Stimulated activated CD4-positive, alpha-beta T cell treated with anti-CD3 and anti-CD28 coated beads, Interleukin-15, amount 100 ng/mL, for 48 hours (primary cell): Measurements from ENCODE around the gene POLR1B.
"Not testable (repeated sequence)": the region's sequence is repeated elsewhere in the genome, so short reads cannot be mapped to it uniquely, and the experiment has no call there.

Source experiments
- DNase-seq, 2 donors: peaks; one replicate each; pipeline ENCODE4 v3.0.0-alpha.2; 2020; ENCODE audit warnings: low read depth in 2 of 2

Gene POLR1B

DNA sequence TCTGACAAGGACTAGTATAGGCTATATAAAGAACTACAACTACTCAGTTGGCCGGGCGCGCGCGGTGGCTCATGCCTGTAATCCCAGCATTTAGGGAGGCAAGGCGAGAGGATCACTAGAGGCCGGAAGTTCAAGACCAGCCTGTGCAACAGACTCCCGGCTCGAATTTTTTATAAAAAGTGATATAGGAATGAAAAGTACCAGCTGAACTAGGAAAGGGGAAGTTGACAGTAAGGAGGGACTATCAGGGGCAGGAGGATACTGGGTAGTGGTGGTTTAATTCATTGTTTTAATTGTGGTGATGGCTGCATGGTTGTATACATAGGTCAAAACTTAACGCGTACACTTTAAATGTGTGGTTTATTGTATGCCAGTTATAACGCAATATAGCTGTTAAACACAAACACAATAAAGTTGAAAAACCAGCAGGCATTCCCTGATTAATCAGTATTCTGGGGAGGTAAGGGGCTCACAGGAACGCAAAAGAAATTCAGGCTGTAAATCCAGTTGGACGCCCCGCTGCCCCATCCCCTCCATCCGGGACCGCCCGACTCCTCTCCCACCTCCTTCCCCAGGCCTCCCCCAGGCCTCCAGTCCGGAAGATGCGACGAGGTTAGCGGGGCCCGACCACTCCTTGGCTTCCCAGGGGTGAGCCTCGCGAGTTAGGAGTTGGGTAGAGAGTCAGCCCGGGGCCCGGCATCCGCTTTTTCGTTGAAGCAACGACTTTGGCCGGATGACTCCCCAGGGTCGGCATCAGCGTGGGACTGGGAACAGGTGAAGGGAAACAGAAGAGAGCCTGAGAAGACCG, 746 bp upstream of the POLR1B start:
- peak; percentile 45 to 52 for DNase-seq

DNA sequence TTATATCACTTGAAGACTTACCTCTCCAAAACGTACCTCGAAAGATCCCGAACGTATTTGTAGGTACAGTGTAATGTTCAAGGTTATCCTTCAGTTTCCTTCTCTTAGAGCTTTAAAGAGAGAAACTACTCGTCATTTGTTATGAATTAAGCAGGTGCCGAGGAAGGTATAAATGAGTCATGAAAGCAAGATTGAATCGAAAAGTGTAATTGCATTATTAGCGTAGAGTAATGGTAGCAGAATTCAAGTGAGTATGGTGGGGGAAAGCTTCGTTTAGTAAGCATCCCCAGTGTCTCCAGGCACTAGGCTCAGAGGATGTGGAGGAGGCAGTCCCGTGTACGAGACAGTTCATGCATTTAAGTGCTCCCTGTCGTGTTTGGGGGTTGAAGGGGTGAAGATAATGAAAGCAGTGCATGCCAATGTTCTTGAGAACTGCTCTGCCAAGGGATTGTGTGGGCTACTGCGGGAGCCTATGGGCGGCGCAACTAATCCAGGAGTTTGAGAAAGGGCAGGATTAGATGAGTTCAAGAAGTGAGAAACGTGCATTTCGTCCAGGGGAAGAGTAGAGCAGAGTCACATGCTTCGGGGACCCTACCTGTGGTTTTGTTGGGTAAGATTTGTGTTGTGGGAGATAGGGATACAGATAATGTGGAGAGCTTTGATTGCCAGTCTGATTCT, 858 bp downstream of the POLR1B start:
- DNase-seq = no peak

DNA sequence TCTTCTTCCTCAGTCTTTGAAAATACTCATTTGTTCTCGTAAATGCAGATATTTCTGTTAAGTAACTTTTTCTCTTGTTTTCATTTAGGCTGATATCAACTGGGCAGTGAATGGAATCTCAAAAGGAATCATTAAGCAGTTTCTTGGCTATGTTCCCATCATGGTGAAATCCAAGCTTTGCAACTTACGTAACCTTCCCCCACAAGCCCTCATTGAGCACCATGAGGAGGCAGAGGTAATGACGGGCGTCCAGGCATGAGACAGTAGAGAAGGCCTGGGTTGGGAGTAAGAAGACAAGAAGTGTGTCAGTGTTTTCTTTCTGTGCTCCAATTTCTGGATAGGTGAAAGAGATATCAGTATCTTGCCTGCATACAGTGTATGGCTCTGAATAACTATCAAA, 5.1 kb downstream of the POLR1B start:
- no peak for DNase-seq

DNA sequence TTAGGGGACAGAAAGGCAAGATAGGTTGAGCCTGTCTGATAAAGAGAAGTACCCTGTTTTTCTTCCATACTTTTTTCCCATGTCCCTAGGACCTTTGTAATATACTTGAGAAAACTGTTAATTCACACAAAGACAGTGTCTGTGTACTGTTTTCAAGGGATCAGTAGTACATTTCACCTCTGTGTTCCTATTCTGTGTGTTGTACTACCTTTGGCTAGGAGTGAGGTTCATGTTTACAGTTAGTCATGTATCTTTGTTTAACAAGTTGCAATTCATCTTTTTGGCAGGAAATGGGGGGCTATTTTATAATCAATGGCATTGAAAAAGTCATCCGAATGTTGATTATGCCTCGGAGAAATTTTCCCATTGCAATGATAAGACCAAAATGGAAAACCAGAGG, 6.7 kb downstream of the POLR1B start:
- DNase-seq = no peak

DNA sequence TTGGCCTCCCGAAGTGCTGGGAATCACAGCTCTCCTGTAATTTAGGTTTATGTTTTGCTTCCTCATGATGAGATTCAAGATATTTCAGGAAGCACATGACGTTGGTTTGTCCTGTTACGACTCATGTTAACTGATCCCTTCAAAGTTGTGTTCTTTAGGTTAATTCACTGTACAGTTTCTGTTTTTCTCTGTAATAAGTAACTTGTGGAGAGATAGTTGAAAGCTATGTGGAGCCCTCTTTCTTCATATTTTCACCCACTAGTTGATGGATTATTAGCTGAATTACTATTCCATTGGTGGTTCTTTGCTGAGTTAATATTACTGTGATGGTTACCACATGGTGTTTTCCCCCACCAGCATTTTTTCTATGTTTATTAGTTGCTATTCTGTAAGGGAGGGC, 23.8 kb downstream of the POLR1B start:
- DNase-seq = no peak

DNA sequence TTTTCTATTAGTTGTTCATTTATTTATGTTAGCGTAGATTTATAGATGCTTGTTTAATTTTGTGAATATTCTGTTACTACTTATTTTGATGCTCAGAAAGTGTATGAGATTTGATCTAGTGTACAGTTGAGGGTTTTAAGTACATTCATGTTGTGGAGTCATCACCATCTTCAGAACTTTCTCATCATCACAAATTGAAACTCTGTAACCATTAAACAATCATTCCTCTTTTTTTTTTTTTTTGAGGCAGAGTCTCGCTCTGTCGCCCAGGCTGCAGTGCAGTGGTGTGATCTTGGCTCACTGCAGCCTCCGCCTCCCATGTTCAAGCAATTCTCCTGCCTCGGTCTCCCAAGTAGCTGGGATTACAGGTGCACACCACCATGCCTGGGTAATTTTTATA, 24.2 kb downstream of the POLR1B start:
- DNase-seq = not testable (repeated sequence)

DNA sequence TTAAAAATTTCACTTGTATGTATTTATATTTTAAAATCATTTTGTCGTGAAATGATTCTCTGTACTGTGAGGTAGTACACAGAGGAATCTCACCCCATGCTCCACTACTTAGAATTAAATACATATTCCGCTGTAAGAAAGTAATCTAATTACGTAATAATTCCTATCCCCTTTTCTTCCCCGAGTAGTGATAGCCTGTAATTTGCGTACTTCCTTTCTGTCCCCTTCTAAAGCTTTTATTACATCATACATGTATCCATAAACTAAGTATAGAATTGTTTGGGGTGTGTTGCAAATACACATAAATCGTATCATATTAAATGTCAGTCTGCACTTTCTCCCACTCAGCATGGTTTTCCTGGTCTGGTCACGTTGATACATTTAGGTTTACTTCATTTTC, 29.7 kb downstream of the POLR1B start:
- DNase-seq = no peak

DNA sequence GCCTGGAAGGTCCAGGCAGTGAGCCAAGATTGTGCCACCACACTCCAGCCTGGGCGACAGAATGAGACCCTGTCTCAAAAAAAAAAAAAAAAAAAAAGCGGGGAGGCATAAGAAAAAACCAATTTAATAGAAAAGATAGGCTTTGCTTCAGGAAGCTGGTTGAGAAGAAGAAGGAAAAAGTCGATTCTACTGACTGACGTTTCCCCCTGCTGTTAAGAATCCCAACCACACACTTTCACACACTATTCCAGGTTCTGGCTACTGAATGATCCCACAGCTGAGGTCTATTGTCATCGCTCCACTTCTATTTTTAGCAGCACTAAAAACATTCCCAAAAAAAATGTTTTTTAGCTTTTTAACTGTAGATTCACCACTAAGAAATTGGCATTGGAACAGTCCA, 35.5 kb downstream of the POLR1B start:
- DNase-seq = no peak

DNA sequence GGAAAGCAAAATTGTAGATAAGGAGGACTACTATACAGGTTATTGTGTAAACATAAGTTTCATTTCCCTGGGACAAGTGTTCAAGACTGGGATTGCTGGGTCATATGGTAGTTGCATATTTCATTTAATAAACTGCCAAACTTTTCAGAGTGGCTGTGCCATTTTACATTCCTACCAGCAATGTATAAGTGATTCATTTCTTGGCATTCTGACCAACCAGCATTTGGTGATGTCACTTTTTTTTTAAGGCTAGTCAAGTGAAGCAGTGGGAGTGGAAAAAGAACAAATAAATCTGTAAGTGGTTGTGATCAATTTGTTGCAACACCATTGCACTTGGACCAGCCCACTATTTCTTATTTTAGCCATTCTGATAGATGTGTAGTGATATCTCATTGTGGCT, 37.0 kb downstream of the POLR1B start:
- DNase-seq = no peak

DNA sequence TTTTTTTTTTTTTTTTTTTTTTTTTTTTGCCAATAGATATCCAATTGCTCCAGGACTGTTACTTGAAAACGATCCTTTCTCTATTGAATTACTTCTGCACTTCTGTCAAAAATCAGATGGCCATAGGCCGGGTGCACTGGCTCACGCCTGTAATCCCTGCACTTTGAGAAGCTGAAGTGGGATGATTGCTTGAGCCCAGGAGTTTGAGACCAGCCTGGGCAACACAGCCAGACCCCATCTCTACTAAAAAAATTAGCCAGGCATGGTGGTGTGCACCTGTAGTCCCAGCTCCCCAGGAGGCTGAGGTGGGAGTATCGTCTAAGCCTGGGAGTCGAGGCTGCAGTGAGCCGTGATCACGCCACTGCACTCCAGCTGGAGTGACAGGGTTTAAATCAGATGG, 37.8 kb downstream of the POLR1B start:
- no peak for DNase-seq

DNA sequence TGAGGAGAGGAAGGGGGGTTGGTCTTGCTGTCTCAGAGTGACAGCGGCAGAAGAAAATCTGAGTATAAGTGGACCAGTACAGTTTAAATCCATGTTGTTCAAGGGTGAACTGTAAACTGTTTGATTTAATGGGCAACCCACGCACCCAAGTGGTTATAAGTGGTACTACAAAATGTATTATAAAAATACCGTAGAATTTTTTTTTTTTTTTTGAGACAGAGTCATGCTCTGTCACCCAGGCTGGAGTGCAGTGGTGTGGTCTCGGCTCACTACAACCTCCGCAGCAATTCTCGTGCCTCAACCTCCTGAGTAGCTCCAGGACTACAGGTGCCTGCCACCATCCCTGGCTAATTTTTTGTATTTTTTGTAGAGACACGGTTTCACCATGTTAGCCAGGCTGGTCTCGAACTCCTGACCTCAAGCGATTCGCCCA, 40.1 kb downstream of the POLR1B start:
- DNase-seq = peak in 1 of 2 donors; percentile 19

DNA sequence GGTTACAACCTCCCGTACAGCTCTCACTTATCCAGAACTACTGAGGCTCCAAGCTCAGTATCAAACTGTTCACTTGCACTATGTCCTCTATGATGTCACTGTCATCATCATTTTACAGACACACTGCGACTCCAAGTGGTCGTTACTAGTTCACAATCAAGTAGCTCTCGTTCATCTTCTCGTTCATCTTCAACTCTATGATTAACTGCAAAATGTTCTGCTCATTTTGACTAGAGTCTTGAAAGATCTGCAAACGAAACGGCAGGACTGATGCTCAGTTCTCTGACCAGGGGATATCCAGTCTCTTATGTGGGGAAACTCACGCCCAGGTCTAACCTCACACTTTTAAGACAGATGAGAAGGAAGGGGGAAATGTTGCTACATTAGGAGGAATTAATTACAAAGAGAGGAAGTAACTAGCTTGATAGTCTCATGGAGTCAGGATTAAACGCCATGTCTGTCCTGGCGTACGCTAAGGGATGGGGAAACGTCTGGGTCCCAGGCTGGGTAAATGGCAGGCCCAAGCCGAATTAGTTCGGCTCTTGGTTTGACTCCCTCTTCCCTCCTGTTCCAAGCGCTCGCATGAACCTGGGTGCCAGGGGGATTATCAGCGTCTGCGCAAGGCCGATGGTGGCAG, 41.4 kb downstream of the POLR1B start:
- DNase-seq = no peak

DNA sequence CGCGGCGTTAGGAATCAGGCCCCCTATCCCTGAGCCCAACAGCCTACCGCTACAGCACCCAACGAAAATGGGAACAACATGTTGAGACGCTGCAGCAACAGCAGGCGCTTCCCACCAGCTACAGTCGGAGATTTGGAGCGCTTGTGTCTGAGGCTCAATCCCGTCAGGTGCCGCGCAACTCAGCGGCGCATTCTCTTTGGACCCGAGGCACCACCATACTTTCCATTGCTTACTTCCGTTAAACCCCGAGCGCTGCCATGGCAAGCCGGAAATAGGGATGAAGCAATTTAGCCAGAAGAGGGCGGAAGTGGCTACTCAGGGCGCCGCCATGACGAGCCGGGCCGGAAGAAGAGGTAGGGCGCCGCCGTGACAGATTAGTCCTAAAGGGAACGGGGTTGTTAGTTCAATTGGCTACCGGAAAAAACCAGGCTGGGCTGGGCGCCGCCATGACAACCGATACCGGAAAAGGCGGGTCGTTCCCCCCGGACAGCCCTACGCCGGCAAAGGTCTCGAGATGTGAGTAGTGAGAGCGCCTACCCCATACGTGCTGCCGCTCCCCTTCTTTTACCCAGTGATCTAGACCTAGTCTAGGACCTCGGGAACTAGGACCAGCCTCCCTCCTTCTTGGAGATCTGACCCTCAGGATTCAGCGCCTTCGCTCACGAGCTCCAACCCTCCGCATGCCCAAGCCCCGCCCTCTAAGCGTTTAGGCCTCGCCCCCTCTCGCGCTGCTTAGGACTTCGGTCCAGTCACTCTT, 42.0 kb downstream of the POLR1B start, which contains the start of gene CHCHD5:
CHCHD5 (plus strand) TSS at position 476 of the 757 bp plus-strand sequence; CDS start at position 515, 39 bp downstream.
- DNase-seq = peak; percentile 86 to 93

DNA sequence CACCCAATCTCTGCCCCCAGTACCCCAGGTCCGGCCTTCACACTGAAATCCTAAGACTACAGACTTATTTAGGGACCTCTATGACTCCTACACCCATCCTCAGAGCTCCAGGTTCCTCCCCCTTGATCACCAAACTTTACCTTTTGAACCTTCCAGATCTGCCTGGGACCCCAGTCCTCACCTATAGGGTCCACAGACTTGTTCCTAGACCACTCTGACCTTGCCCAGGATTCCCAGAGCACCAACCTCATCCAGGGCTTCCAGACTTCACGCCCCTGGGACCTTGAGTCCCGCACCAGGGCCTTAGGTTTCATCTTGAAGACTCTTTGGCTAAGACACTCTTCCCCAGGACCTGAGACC, 42.6 kb downstream of the POLR1B start:
- no peak for DNase-seq

DNA sequence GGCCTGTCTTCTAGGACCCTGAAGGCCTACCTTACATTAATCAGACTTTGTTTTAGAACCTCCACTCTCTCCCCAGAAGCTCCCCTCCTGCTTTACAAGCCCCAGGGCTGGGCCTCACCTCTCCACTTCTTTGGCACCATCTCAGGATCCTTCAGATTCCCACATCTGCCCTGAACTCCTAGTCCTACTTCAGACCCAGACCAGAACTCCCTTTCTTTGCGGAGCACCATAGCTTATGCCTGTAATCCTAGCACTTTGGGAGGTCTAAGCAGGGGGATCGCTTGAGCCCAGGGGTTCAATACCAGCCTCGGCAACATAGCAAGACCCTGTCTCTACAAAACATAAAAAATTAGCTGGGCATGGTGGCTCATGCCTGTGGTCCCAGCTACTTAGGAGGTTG, 43.1 kb downstream of the POLR1B start:
- DNase-seq = no peak

DNA sequence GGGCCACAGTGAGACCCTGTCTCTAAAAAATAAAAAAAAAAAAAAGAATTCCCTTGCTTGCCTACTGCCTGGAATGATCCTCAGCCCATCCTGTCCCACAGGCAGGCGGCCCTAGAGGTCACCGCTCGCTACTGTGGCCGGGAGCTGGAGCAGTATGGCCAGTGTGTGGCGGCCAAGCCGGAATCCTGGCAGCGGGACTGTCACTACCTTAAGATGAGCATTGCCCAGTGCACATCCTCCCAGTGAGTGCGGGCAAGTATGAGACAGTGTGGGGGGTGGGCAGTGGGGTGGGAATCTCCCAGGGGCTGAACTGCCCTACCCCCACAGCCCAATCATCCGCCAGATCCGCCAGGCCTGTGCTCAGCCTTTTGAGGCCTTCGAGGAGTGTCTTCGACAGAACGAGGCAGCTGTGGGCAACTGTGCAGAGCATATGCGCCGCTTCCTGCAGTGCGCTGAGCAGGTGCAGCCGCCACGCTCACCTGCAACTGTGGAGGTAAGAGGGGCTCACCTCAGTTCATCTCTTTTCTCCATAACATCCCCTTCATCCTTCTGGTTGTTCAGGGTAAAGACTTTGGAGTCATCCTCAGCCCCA, 43.7 kb downstream of the POLR1B start:
- no peak for DNase-seq

DNA sequence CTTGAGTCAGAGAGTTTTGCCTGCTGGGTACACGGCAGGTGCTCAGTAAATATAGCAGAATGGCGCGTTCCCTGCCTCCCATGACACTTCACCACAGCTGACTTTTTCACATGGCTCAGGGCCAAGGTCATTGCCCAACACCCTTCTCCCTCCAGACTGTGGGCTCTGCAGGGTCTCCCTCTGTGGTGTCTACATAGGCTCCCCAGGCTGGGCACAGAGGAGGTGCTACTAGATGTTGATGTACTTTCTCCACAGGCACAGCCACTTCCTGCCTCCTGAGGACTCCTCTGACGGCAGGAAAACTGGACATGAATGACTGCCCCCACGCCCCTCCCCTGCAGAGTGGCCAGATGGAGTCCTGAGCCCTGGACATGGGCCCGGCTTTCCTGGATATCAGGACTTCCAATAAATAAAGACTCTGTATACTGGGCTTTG, 46.4 kb downstream of the POLR1B start:
- no peak for DNase-seq

DNA sequence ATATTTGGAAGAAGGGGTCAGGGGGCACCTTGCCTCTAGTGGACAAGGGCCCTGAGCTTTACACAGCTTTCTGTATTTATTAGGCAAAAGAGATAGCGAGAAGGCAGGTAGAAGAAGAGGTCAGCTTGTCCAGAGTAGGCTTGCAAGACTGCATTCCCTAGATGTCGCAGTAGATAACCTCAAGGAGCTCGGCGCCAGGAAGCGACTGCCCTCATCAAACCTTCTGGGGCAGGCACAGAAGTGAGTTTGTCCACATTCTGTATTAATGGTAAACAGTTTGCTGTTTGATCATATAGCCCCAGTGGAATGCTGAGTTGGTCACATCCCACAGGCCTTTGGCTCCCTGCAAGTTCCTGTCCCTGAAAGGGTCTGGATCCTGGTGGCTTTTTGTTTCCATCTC, 49.1 kb downstream of the POLR1B start:
- DNase-seq = no peak

DNA sequence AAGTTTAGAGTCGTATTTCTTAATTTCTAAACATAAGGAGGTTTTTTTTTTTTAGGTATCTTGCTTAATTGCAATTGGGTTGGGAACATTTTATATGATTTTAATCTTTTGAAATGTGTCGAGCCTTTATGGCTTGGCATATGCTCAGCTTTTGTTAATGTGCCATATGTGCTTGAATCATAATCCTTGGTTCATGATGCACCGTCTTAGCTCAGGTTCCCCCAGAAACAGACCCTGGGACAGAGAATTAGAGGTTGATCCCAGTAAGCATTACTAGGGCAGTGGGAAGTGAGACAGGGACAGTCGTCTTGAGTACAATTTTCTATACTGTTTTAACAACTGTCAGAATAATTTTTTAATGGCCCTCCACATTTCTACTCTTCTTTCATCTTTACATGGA, 51.5 kb downstream of the POLR1B start:
- no peak for DNase-seq

DNA sequence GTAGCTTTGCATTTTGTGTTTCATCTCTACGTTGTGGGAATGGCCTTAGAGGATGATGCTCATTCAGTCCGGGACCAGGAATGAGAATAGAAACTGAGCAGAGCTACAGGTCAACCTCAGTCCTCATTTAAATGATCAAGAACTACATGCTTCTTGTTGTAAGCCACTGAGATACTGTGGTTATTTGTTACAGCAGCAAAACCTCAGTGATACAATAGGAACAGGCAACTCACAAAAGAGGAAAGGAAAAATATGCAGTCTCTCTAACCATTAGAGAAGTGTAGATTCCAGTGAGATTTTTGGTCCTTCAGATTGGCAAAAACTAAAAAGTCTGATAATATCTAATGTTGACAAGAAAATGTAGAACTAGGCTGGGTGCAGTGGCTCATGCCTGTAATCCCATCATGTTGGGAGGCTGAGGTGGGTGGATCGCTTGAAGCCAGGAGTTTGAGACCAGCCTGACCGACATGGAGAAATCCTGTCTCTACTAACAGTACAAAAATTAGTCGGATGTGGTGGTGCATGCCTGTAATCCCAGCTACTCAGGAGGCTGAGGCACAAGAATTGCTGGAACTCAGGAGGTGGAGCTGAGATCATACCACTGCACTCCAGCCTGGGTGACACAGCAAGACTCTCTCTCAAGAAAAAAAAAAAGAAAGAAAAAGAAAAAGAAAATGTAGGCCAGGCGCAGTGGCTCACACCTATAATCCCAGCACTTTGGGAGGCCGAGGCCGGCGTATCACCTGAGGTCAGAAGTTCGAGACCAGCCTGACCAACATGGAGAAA, 55.5 kb downstream of the POLR1B start:
- no peak for DNase-seq

DNA sequence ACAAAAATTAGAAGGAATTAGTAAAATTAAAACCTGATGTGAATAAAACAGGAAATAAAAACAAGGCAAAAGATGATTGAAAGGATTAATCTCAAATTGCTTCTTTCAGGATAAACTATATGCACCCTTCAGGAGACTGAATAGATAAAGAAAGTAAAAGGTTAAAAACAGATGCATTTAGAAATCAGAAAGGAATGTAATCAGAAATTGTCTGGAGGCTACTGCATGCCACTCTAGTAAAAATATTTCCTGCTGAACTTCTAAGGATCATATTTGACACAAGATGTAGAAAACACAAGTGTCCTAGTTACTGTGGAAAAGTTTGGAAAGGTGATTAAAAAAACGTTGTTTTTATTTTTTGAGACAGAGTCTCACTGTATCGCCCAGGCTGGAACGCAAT, 58.4 kb downstream of the POLR1B start:
- no peak for DNase-seq
